Measurements from ENCODE around the gene ULK4.
"Not testable (repeated sequence)": the region's sequence is repeated elsewhere in the genome, so short reads cannot be mapped to it uniquely, and the experiment has no call there.

The ULK4 gene

GRCh38 chr3:41845826-41846225, 116.1 kb downstream of the ULK4 start:
- DNase-seq (ENCODE audit: low read depth in 1 of 2, low spot score in 1 of 2), result no peak
- TF ChIP-seq SPI1 (IDR thresholded peaks at IDR 0.05; ENCODE audit: borderline replicate concordance, low read depth), result no peak
- TF ChIP-seq POLR2AphosphoS5 (IDR thresholded peaks at IDR 0.05; ENCODE audit: low read depth), result no peak
- no peak for TF ChIP-seq GABPA (IDR thresholded peaks at IDR 0.05; ENCODE audit: low read depth)
- TF ChIP-seq, protein P1, sequence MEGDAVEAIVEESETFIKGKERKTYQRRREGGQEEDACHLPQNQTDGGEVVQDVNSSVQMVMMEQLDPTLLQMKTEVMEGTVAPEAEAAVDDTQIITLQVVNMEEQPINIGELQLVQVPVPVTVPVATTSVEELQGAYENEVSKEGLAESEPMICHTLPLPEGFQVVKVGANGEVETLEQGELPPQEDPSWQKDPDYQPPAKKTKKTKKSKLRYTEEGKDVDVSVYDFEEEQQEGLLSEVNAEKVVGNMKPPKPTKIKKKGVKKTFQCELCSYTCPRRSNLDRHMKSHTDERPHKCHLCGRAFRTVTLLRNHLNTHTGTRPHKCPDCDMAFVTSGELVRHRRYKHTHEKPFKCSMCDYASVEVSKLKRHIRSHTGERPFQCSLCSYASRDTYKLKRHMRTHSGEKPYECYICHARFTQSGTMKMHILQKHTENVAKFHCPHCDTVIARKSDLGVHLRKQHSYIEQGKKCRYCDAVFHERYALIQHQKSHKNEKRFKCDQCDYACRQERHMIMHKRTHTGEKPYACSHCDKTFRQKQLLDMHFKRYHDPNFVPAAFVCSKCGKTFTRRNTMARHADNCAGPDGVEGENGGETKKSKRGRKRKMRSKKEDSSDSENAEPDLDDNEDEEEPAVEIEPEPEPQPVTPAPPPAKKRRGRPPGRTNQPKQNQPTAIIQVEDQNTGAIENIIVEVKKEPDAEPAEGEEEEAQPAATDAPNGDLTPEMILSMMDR (IDR thresholded peaks at IDR 0.05; ENCODE audit: insufficient read depth, low read length), result no peak
- TF ChIP-seq, protein P2, sequence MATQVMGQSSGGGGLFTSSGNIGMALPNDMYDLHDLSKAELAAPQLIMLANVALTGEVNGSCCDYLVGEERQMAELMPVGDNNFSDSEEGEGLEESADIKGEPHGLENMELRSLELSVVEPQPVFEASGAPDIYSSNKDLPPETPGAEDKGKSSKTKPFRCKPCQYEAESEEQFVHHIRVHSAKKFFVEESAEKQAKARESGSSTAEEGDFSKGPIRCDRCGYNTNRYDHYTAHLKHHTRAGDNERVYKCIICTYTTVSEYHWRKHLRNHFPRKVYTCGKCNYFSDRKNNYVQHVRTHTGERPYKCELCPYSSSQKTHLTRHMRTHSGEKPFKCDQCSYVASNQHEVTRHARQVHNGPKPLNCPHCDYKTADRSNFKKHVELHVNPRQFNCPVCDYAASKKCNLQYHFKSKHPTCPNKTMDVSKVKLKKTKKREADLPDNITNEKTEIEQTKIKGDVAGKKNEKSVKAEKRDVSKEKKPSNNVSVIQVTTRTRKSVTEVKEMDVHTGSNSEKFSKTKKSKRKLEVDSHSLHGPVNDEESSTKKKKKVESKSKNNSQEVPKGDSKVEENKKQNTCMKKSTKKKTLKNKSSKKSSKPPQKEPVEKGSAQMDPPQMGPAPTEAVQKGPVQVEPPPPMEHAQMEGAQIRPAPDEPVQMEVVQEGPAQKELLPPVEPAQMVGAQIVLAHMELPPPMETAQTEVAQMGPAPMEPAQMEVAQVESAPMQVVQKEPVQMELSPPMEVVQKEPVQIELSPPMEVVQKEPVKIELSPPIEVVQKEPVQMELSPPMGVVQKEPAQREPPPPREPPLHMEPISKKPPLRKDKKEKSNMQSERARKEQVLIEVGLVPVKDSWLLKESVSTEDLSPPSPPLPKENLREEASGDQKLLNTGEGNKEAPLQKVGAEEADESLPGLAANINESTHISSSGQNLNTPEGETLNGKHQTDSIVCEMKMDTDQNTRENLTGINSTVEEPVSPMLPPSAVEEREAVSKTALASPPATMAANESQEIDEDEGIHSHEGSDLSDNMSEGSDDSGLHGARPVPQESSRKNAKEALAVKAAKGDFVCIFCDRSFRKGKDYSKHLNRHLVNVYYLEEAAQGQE (IDR thresholded peaks at IDR 0.05; ENCODE audit: insufficient replicate concordance, low read depth), result no peak
- Histone ChIP-seq H3K27me3 (ENCODE audit: insufficient read depth, poor library complexity, severe bottlenecking) (no peaks in the 10 kb centered on the region), H3K27ac (replicated peaks) (no peak overlapping the region), H3K4me3 (replicated peaks; ENCODE audit: insufficient read depth, low read length) (no peak overlapping the region)

DNA sequence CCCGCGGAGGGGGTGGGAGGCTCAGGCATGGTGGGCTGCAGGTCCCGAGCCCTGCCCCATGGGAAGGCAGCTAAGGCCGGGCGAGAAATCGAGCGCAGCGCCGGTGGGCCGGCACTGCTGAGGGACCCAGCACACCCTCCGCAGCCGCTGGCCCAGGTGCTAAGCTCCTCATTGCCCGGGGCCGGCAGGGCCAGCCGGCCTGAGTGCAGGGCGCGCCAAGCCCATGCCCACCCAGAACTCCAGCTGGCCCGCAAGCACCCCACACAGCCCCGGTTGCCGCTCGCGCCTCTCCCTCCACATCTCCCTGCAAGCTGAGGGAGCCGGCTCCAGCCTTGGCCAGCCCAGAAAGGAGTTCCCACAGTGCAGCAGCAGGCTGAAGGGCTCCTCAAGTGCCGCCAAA, 117.6 kb downstream of the ULK4 start:
- not testable (repeated sequence) for DNase-seq (ENCODE audit: low read depth in 1 of 2, low spot score in 1 of 2); H3K4me3 ChIP-seq (replicated peaks; ENCODE audit: insufficient read depth, low read length); H3K27ac ChIP-seq (replicated peaks); H3K27me3 ChIP-seq (ENCODE audit: insufficient read depth, poor library complexity, severe bottlenecking)

DNA sequence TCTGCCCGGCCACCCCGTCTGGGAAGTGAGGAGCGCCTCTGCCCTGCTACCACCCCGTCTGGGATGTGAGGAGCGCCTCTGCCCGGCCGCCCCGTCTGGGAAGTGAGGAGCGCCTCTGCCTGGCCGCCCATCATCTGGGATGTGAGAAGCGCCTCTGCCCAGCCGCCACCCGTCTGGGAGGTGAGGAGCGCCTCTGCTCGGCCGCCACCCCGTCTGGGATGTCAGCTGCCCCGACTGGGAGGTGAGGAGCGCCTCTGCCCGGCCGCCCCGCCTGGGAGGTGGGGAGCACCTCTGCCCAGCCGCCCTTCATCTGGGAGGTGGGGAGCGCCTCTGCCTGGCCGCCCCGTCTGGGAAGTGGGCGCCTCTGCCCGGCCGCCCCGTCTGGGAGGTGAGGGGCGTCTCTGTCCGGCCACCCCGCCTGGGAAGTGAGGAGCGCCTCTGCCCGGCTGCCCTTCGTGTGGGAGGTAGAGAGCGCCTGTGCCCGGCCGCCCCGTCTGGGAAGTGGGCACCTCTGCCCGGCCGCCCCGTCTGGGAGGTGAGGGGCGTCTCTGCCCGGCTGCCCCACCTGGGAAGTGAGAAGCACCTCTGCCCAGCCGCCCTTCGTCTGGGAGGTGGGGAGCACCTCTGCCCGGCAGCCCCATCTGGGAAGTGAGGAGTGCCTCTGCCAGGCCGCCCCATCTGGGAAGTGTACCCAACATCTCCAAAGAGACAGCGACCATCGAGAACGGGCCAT, 120.8 kb downstream of the ULK4 start:
- not testable (repeated sequence) for H3K4me3 ChIP-seq (replicated peaks; ENCODE audit: insufficient read depth, low read length); DNase-seq (ENCODE audit: low read depth in 1 of 2, low spot score in 1 of 2); H3K27ac ChIP-seq (replicated peaks)

GRCh38 chr3:41836360-41837134, 125.4 kb downstream of the ULK4 start:
- no peak for DNase-seq (ENCODE audit: low read depth in 1 of 2, low spot score in 1 of 2)
- TF ChIP-seq SPI1 (IDR thresholded peaks at IDR 0.05; ENCODE audit: borderline replicate concordance, low read depth) (no peak), GABPA (IDR thresholded peaks at IDR 0.05; ENCODE audit: low read depth) (no peak), POLR2AphosphoS5 (IDR thresholded peaks at IDR 0.05; ENCODE audit: low read depth) (no peak)
- TF ChIP-seq, protein P2 (IDR thresholded peaks at IDR 0.05; ENCODE audit: insufficient replicate concordance, low read depth), result no peak
- TF ChIP-seq, protein P1 (IDR thresholded peaks at IDR 0.05; ENCODE audit: insufficient read depth, low read length), result no peak
- no peak overlapping the region for H3K27ac ChIP-seq (replicated peaks)
- no peak overlapping the region for H3K4me3 ChIP-seq (replicated peaks; ENCODE audit: insufficient read depth, low read length)
- H3K27me3 ChIP-seq (ENCODE audit: insufficient read depth, poor library complexity, severe bottlenecking), result no peaks in the 10 kb centered on the region

More for the DNA sequence above, 120.8 kb downstream of the ULK4 start:
- H3K27me3 ChIP-seq (ENCODE audit: insufficient read depth, poor library complexity, severe bottlenecking), result not testable (repeated sequence)
